ENCODE data around the gene PPP1R13B. TPM values are rescaled to one million over a fixed set of nuclear protein-coding genes. Genes with fewer than 3 reads are reported as not detected.
"Not testable (repeated sequence)": the region's sequence is repeated elsewhere in the genome, so short reads cannot be mapped to it uniquely, and the experiment has no call there.

The PPP1R13B gene
- total RNA-seq, 1 donor from 2014 or later: 53.0 TPM

GRCh38 chr14:103891667-103892215 lies 44.4 kb upstream of the PPP1R13B start:
- H3K9me3 Mint-ChIP-seq: no peaks in the 10 kb centered on the region
- no peaks in the 10 kb centered on the region for H3K27me3 Mint-ChIP-seq (ENCODE audit: low read depth)
- no peaks in the 10 kb centered on the region for H3K4me1 Mint-ChIP-seq
- no peak for DNase-seq (ENCODE audit: low spot score in 2 of 2, unreplicated experiment in 2 of 2)
- no peaks in the 10 kb centered on the region for H3K36me3 Mint-ChIP-seq
- TF ChIP-seq CTCF (IDR thresholded peaks at IDR 0.05; ENCODE audit: unreplicated experiment): no peak
- H3K27ac Mint-ChIP-seq: no peak overlapping the region
- H3K4me3 Mint-ChIP-seq: no peak overlapping the region

GRCh38 chr14:103890821-103891666 lies 43.7 kb upstream of the PPP1R13B start:
- TF ChIP-seq CTCF (IDR thresholded peaks at IDR 0.05; ENCODE audit: unreplicated experiment): no peak
- H3K9me3 Mint-ChIP-seq: no peaks in the 10 kb centered on the region
- H3K27me3 Mint-ChIP-seq (ENCODE audit: low read depth): no peaks in the 10 kb centered on the region
- no peak for DNase-seq (ENCODE audit: low spot score in 2 of 2, unreplicated experiment in 2 of 2)
- peaks cover 6% of the 10 kb centered on the region for H3K4me1 Mint-ChIP-seq
- H3K4me3 Mint-ChIP-seq: no peak overlapping the region
- H3K27ac Mint-ChIP-seq: no peak overlapping the region
- H3K36me3 Mint-ChIP-seq: no peaks in the 10 kb centered on the region

GRCh38 chr14:103890052-103890371 lies 42.6 kb upstream of the PPP1R13B start:
- H3K9me3 Mint-ChIP-seq: no peaks in the 10 kb centered on the region
- no peak for DNase-seq (ENCODE audit: low spot score in 2 of 2, unreplicated experiment in 2 of 2)
- no peaks in the 10 kb centered on the region for H3K36me3 Mint-ChIP-seq
- no peak overlapping the region for H3K27ac Mint-ChIP-seq
- peaks cover 8% of the 10 kb centered on the region for H3K4me1 Mint-ChIP-seq
- H3K4me3 Mint-ChIP-seq: no peak overlapping the region
- no peak for TF ChIP-seq CTCF (IDR thresholded peaks at IDR 0.05; ENCODE audit: unreplicated experiment)
- H3K27me3 Mint-ChIP-seq (ENCODE audit: low read depth): no peaks in the 10 kb centered on the region

GRCh38 chr14:103889313-103890051 lies 42.1 kb upstream of the PPP1R13B start:
- Mint-ChIP-seq H3K27me3 (ENCODE audit: low read depth) (no peaks in the 10 kb centered on the region), H3K4me3 (no peak overlapping the region), H3K9me3 (no peaks in the 10 kb centered on the region), H3K36me3 (no peaks in the 10 kb centered on the region), H3K4me1 (peaks cover 8% of the 10 kb centered on the region), H3K27ac (no peak overlapping the region)
- TF ChIP-seq CTCF (IDR thresholded peaks at IDR 0.05; ENCODE audit: unreplicated experiment): no peak
- no peak for DNase-seq (ENCODE audit: low spot score in 2 of 2, unreplicated experiment in 2 of 2)

GRCh38 chr14:103889002-103889312 lies 41.6 kb upstream of the PPP1R13B start:
- H3K9me3 Mint-ChIP-seq; H3K27ac Mint-ChIP-seq; H3K4me3 Mint-ChIP-seq; H3K4me1 Mint-ChIP-seq; H3K36me3 Mint-ChIP-seq; DNase-seq (ENCODE audit: low spot score in 2 of 2, unreplicated experiment in 2 of 2); H3K27me3 Mint-ChIP-seq (ENCODE audit: low read depth): not testable (repeated sequence)

- Mint-ChIP-seq H3K4me1 (peaks cover 8% of the 10 kb centered on the region), H3K27me3 (ENCODE audit: low read depth) (no peaks in the 10 kb centered on the region), H3K4me3 (no peak overlapping the region), H3K27ac (no peak overlapping the region), H3K9me3 (no peaks in the 10 kb centered on the region), H3K36me3 (no peaks in the 10 kb centered on the region)
- TF ChIP-seq CTCF (IDR thresholded peaks at IDR 0.05; ENCODE audit: unreplicated experiment): no peak
- no peak for DNase-seq (ENCODE audit: low spot score in 2 of 2, unreplicated experiment in 2 of 2)
Observed at GRCh38 chr14:103887557-103888115, 40.3 kb upstream of the PPP1R13B start.

Measured in mesothelial cell of epicardium (in vitro differentiated cells).